ENCODE results near the gene AGPS. TPM values are rescaled to one million over a fixed set of nuclear protein-coding genes. Genes with fewer than 3 reads are reported as not detected.
A peak's percentile ranks its signal among the peaks of the same experiment; 100 is the strongest.
"Not testable (repeated sequence)": the region's sequence is repeated elsewhere in the genome, so short reads cannot be mapped to it uniquely, and the experiment has no call there.

Gene AGPS
- total and polyA plus RNA-seq, 2 of the 13 experiments (the other 11 are each of a cell fraction or from before 2014, with no cell fraction given) = 39.4 to 99.0 TPM

DNA sequence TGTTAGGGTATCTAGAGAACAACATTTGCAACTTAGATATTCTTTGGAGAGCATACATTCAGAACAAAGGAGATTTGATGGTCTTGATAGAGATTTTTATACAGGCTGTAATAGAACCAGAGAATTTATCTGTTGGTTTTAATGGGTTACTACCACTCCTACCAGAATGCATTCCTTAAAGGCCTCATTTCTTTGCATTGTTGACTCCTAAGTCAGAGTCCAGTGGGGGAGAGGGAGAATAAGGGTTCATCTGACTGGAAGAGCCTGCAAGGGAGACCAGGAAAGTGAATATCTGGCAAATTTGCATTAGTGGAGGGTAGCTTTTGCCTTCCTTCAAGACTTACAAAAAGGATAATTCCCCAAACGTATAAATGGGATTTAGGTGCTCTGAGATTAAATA is 29.7 kb downstream of the AGPS start:
- H3K27me3 ChIP-seq (ENCODE audit: control insufficient read depth in 1 of 2, insufficient read depth in 2 of 2, low read length in 2 of 2) = no peaks in the 10 kb centered on the region
- FAIRE-seq (no peak), DNase-seq (ENCODE audit: low spot score) (peak; percentile 53), ATAC-seq (peak; percentile 75)
- TF ChIP-seq, protein P1, sequence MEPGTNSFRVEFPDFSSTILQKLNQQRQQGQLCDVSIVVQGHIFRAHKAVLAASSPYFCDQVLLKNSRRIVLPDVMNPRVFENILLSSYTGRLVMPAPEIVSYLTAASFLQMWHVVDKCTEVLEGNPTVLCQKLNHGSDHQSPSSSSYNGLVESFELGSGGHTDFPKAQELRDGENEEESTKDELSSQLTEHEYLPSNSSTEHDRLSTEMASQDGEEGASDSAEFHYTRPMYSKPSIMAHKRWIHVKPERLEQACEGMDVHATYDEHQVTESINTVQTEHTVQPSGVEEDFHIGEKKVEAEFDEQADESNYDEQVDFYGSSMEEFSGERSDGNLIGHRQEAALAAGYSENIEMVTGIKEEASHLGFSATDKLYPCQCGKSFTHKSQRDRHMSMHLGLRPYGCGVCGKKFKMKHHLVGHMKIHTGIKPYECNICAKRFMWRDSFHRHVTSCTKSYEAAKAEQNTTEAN (CRISPR knock-in tag; conservative IDR thresholded peaks at IDR 0.05) = no peak
- TF ChIP-seq, protein P2, sequence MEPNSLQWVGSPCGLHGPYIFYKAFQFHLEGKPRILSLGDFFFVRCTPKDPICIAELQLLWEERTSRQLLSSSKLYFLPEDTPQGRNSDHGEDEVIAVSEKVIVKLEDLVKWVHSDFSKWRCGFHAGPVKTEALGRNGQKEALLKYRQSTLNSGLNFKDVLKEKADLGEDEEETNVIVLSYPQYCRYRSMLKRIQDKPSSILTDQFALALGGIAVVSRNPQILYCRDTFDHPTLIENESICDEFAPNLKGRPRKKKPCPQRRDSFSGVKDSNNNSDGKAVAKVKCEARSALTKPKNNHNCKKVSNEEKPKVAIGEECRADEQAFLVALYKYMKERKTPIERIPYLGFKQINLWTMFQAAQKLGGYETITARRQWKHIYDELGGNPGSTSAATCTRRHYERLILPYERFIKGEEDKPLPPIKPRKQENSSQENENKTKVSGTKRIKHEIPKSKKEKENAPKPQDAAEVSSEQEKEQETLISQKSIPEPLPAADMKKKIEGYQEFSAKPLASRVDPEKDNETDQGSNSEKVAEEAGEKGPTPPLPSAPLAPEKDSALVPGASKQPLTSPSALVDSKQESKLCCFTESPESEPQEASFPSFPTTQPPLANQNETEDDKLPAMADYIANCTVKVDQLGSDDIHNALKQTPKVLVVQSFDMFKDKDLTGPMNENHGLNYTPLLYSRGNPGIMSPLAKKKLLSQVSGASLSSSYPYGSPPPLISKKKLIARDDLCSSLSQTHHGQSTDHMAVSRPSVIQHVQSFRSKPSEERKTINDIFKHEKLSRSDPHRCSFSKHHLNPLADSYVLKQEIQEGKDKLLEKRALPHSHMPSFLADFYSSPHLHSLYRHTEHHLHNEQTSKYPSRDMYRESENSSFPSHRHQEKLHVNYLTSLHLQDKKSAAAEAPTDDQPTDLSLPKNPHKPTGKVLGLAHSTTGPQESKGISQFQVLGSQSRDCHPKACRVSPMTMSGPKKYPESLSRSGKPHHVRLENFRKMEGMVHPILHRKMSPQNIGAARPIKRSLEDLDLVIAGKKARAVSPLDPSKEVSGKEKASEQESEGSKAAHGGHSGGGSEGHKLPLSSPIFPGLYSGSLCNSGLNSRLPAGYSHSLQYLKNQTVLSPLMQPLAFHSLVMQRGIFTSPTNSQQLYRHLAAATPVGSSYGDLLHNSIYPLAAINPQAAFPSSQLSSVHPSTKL (CRISPR knock-in tag; IDR thresholded peaks at IDR 0.05) = 0 out of 2 replicates have a peak, but pooled peaks have one; percentile 7
- peak; percentile 30; the same call in 1 of the 2 replicates for TF ChIP-seq HNF4A (CRISPR knock-in tag; IDR thresholded peaks at IDR 0.05)
- peak; percentile 42 for TF ChIP-seq TEAD3 (CRISPR knock-in tag; optimal IDR thresholded peaks at IDR 0.05; ENCODE audit: borderline replicate concordance)
- no peak overlapping the region for H3K4me3 ChIP-seq (replicated peaks in 1 of 3; ENCODE audit: insufficient read depth in 1 of 3, low read depth in 2 of 3, low read length in 3 of 3)
- intact Hi-C loops (cut with micrococcal nuclease; ENCODE audit: unreplicated experiment) (no loop called here), in situ Hi-C loops (cut with HindIII; ENCODE audit: extremely low pct_ligation_motif_present, low pct_unique_long_range_greater_than_20kb) (no loop called here)
- H3K9ac ChIP-seq (ENCODE audit: insufficient read depth, low read depth, low read length) = no peak overlapping the region
- H3K27ac ChIP-seq (ENCODE audit: extremely low read length, insufficient read depth, low read length) = peak overlapping the region; percentile 15
- peaks cover 6% of the 10 kb centered on the region; the same call in 1 of the 2 replicates for H3K9me3 ChIP-seq (ENCODE audit: low read length)
- peaks cover 20% of the 10 kb centered on the region for H4K20me1 ChIP-seq (ENCODE audit: insufficient read depth, low read length)
- no peak overlapping the region for H3K4me2 ChIP-seq (ENCODE audit: low read depth, low read length)
- H3K36me3 ChIP-seq (replicated peaks in 1 of 2; ENCODE audit: control insufficient read depth in 1 of 2, insufficient read depth in 2 of 2, low read length in 2 of 2) = peaks cover 3 to 19% of the 10 kb centered on the region in 2 experiments; a peak in 4 of 5 replicates
- no peak overlapping the region for H2AFZ ChIP-seq (ENCODE audit: low read length)
- H3K79me2 ChIP-seq (ENCODE audit: insufficient read depth, low read length) = peaks cover 95% of the 10 kb centered on the region
- WGBS (ENCODE audit: low lambda C conversion rate) = 90% methylated on average over 1 of the region's 1 CpG
- no TSS peak for BruUV-seq (replicated peaks)
- ChIA-PET POLR2A (no interaction called here), CTCF (ENCODE audit: low intra/inter-chr PET ratio, low total read pairs) (no interaction called here)
- peaks cover 38% of the 10 kb centered on the region for H3K4me1 ChIP-seq (ENCODE audit: insufficient read depth, low read length)

DNA sequence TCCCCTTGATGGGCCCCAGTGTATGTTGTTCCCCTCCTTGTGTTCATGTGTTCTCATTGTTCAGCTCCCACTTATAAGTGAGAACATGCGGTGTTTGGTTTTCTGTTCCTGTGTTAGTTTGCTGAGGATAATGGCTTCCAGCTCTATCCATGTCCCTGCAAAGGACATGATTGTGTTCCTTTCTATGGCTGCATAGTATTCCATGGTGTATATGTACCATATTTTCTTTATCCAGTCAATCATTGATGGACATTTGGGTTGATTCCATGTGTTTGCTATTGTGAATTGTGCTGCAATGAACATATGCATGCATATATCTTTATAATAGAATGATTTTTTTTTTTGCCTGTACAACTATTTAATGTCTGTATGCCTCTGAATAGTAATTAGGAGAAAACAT is 31.5 kb downstream of the AGPS start:
- H3K4me3 ChIP-seq (replicated peaks in 1 of 3; ENCODE audit: insufficient read depth in 1 of 3, low read depth in 2 of 3, low read length in 3 of 3); H3K9me3 ChIP-seq (ENCODE audit: low read length); CTCF ChIA-PET (ENCODE audit: low intra/inter-chr PET ratio, low total read pairs); H3K9ac ChIP-seq (ENCODE audit: insufficient read depth, low read depth, low read length); H2AFZ ChIP-seq (ENCODE audit: low read length); H3K4me2 ChIP-seq (ENCODE audit: low read depth, low read length); BruUV-seq (replicated peaks); in situ Hi-C loops (cut with HindIII; ENCODE audit: extremely low pct_ligation_motif_present, low pct_unique_long_range_greater_than_20kb); DNase-seq (ENCODE audit: low spot score); POLR2A ChIA-PET; H3K27me3 ChIP-seq (ENCODE audit: control insufficient read depth in 1 of 2, insufficient read depth in 2 of 2, low read length in 2 of 2); intact Hi-C loops (cut with micrococcal nuclease; ENCODE audit: unreplicated experiment); H3K27ac ChIP-seq (ENCODE audit: extremely low read length, insufficient read depth, low read length); ATAC-seq; FAIRE-seq: not testable (repeated sequence)
- Histone ChIP-seq H3K36me3 (replicated peaks in 1 of 2; ENCODE audit: control insufficient read depth in 1 of 2, insufficient read depth in 2 of 2, low read length in 2 of 2) (peaks cover 3 to 19% of the 10 kb centered on the region in 2 experiments; a peak in 4 of 5 replicates), H3K4me1 (ENCODE audit: insufficient read depth, low read length) (peaks cover 45% of the 10 kb centered on the region), H4K20me1 (ENCODE audit: insufficient read depth, low read length) (peaks cover 25% of the 10 kb centered on the region), H3K79me2 (ENCODE audit: insufficient read depth, low read length) (peaks cover 94% of the 10 kb centered on the region)
- 100% methylated on average over 1 of the region's 1 CpG for WGBS (ENCODE audit: low lambda C conversion rate)

DNA sequence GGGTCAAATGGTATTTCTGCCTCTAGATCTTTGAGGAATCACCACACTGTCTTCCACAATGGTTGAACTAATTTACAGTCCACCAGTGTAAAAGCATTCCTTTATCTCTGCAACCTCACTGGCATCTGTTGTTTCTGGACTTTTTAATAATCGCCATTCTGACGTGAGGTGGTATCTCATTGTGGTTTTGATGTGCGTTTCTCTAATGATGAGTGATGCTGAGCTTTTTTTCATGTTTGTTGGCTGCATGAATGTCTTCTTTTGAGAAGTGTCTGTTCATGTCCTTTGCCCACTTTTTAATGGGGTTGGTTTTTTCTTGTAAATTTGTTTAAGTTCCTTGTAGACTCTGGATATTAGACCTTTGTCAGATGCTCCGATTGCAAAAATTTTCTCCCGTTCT is 32.0 kb downstream of the AGPS start:
- POLR2A ChIA-PET; H3K4me3 ChIP-seq (replicated peaks in 1 of 3; ENCODE audit: insufficient read depth in 1 of 3, low read depth in 2 of 3, low read length in 3 of 3); H3K4me2 ChIP-seq (ENCODE audit: low read depth, low read length); H3K27me3 ChIP-seq (ENCODE audit: control insufficient read depth in 1 of 2, insufficient read depth in 2 of 2, low read length in 2 of 2); H2AFZ ChIP-seq (ENCODE audit: low read length); CTCF ChIA-PET (ENCODE audit: low intra/inter-chr PET ratio, low total read pairs); H3K9ac ChIP-seq (ENCODE audit: insufficient read depth, low read depth, low read length); BruUV-seq (replicated peaks); DNase-seq (ENCODE audit: low spot score); intact Hi-C loops (cut with micrococcal nuclease; ENCODE audit: unreplicated experiment); H3K27ac ChIP-seq (ENCODE audit: extremely low read length, insufficient read depth, low read length); H3K9me3 ChIP-seq (ENCODE audit: low read length); FAIRE-seq; in situ Hi-C loops (cut with HindIII; ENCODE audit: extremely low pct_ligation_motif_present, low pct_unique_long_range_greater_than_20kb); ATAC-seq: not testable (repeated sequence)
- Histone ChIP-seq H3K4me1 (ENCODE audit: insufficient read depth, low read length) (peaks cover 45% of the 10 kb centered on the region), H3K36me3 (replicated peaks in 1 of 2; ENCODE audit: control insufficient read depth in 1 of 2, insufficient read depth in 2 of 2, low read length in 2 of 2) (peaks cover 4 to 23% of the 10 kb centered on the region in 2 experiments; a peak in 4 of 5 replicates), H3K79me2 (ENCODE audit: insufficient read depth, low read length) (peaks cover 94% of the 10 kb centered on the region), H4K20me1 (ENCODE audit: insufficient read depth, low read length) (peaks cover 28% of the 10 kb centered on the region)
- WGBS (ENCODE audit: low lambda C conversion rate) = 98% methylated on average over 5 of the region's 5 CpGs
